ENCODE results near the gene TMEM87A.

The TMEM87A gene

GRCh38 chr15:42206406-42206805 lies 66.8 kb downstream of the TMEM87A start:
- no peak for DNase-seq (ENCODE audit: low read depth in 2 of 2)

DNA sequence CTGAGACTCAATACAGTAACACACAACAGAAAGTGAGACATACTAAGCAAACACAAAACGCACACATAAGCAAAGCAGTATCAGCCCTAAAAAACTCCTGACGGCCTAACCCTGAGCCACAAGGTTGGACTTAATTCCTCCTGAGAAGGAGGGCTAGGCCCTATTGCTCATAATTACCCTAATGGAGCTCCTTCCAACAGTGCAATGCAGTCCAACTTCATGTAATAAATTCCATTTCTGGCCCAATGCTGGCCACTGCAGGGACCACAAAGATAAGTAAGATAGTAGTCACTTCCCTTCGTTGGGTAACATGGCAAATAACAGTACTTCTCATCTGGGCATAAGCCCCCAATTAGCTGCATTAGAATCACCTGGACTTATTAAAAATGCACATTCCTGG lies 69.3 kb downstream of the TMEM87A start:
- no peak for DNase-seq (ENCODE audit: low read depth in 2 of 2)

DNA sequence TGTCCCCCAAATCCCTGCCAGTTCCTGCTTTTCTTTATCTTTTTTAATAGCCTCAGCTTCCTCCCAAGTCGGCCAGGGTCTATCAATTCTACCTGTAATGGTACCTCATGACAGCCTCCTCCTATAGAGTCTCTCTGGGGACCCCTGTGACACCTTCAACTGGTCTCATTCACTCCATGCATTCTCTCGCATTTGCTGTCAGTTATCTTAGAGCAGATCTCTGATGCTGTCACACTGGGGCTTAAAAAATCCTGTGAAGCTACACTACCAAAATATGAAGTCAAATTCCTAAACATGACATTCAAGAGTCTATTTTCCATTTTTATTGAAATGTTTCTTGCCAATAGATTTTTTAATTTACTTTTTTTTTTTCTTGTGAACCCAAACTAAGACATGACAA lies 70.6 kb downstream of the TMEM87A start:
- DNase-seq (ENCODE audit: low read depth in 2 of 2): no peak

GRCh38 chr15:42201801-42202200 lies 71.4 kb downstream of the TMEM87A start:
- DNase-seq (ENCODE audit: low read depth in 2 of 2): no peak

- no peak for DNase-seq (ENCODE audit: low read depth in 2 of 2)
These were observed 74.1 kb downstream of the TMEM87A start for GRCh38 chr15:42199126-42199525.

DNA sequence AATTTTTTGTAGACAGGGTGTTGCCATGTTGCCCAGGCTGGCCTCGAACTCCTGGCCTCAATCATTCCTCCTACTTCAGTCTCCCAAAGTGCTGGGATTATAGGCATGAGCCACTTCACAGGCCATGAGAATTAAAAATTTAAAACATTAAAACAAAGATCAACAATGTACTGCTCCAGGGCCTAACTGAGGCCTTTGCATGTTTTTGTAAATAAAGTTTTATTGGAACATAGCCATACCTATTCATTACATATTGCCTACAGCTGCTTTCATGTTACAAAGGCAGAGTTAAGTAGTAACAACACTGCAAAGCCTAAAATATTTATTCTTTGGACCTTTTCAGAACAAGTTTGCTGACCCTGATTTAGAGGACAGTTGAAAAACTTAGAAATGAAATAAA lies 74.7 kb downstream of the TMEM87A start:
- no peak for DNase-seq (ENCODE audit: low read depth in 2 of 2)

GRCh38 chr15:42194513-42194912 lies 78.7 kb downstream of the TMEM87A start:
- DNase-seq (ENCODE audit: low read depth in 2 of 2): no peak

GRCh38 chr15:42193383-42193782 lies 79.8 kb downstream of the TMEM87A start:
- DNase-seq (ENCODE audit: low read depth in 2 of 2): no peak

DNA sequence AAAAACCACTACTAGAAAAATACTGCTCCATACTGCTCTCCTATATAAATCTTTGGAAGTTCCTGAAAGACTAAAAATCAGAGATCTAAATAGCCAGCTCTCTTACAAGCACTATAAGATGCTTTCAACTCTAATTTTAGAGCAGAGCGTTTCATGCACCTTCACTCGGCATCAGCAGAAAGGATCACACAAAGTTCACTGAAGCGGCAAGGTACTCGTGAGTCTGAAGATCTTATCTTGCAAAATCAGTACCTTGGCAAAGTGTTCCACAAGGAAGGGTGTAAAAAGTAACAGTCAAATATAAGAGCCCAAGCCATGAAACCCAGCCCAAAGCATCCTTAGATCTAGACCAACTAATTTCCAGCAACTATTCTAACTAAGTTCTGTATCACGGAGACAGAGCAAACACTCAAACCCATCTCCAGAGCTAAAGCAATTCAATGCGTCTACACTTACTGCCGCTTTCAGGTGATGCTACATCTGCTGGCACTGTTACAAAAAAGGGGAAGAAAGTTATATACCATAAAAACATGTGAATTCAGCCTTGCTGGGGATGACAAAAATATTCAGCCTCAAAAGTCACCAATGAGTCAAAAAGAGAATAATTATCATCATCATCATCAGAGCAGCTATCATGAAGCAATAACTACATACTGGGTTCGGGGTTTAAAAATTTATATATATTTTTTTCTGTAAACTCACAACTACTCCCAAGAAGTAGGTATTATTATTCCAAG lies 81.5 kb downstream of the TMEM87A start:
- DNase-seq (ENCODE audit: low read depth in 2 of 2): no peak

DNA sequence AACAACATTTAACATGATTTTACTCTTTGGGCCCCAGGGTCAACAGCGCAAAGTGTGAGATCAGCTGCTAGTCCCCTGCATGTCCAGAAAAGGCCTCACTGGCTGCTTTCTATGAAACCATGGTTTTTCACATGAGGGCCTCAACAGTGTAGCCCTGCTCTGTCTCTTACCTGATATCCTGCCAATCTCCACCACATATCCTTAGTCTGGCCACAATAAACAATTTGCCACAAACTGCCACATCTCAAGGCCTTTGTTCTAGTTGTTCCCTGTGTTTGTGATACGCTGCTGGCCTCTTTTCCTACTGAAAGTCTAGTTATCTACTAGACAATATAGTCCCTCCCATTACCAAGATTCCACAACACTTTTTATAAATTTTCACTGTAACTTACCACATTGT lies 82.9 kb downstream of the TMEM87A start:
- no peak for DNase-seq (ENCODE audit: low read depth in 2 of 2)

DNA sequence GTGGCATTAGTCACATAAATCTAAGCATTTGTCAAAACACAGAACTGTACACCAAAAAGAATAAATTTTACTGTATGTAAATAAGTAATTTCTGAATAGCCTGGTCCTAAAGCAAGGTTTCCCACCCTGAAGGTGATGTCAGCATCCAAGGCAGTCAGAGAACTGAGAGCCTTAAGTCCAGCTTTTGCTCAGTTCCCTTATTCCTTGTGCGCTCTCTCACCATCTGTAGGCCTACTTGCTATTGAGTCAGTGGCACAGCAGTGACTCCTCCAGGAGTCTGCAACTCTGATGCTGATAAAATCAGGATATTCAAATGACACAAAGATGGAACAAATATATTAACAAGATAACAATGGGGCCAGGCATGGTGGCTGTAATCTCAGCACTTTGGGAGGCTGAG lies 87.4 kb downstream of the TMEM87A start:
- DNase-seq (ENCODE audit: low read depth in 2 of 2): no peak

DNA sequence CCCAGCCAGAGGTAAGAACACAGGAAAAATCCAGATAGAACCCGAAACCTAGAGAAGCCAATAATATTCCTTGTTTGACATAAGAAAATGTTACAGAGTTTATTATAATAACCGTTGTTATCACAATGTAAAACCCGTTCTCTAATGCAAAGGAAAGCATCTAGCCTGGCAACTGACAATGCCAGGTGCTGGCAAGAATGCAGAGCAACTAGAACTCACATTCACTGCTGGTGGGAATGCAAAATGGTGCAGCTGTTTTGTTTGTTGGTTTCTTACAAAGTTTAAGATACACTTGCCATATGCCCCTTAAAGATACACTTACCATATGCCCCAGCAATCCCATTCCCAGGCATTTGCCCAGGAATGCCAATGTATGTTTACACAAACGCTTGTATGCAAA lies 88.5 kb downstream of the TMEM87A start:
- no peak for DNase-seq (ENCODE audit: low read depth in 2 of 2)

- no peak for DNase-seq (ENCODE audit: low read depth in 2 of 2)
These were observed 88.9 kb downstream of the TMEM87A start for GRCh38 chr15:42184296-42184695.

- DNase-seq (ENCODE audit: low read depth in 2 of 2): no peak
These were observed 90.3 kb downstream of the TMEM87A start for GRCh38 chr15:42182961-42183360.

- DNase-seq (ENCODE audit: low read depth in 2 of 2): no peak
These were observed 90.8 kb downstream of the TMEM87A start for GRCh38 chr15:42182328-42182886.

GRCh38 chr15:42178056-42178455 lies 95.2 kb downstream of the TMEM87A start:
- DNase-seq (ENCODE audit: low read depth in 2 of 2): no peak

DNA sequence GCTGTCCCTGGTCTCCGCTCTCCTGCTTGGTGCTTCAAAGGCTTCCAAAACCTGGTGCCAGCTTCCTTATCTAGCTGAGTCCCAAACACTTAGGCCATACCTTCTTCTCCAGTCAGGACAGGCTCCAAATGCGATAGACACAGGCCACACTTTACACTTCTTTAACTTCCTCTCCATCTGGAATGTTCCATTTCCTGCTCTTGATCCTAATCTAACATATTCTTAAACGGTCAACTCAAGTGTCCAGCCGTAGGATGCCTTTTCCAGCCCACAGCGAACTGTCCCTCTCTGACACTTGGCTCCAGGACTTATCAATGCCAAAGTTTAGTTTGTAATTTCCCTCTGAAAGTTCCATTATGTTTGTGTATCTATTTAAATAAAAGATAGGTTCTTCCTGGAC lies 97.6 kb downstream of the TMEM87A start:
- DNase-seq (ENCODE audit: low read depth in 2 of 2): no peak

DNA sequence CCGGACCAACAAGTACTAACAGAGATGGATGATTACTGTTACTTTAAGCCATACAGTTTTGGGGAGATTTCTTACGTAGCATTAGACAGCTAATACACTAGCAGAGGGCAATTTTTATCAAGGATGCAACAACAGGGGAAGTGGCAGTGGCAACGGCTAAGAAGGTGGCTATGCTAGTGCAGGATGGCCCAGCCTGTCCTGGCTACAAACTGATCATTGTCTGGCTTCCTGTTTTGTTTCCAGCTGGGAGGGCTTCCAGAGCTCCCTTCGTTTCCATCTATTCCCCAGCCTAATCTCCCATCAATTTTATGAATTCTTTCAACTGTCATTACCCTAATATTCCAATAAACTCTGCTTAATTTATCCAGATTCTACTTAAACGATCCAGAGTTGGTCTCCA lies 100.8 kb downstream of the TMEM87A start:
- DNase-seq (ENCODE audit: low read depth in 2 of 2): no peak

- no peak for DNase-seq (ENCODE audit: low read depth in 2 of 2)
These were observed 101.4 kb downstream of the TMEM87A start for GRCh38 chr15:42171795-42172194.

DNA sequence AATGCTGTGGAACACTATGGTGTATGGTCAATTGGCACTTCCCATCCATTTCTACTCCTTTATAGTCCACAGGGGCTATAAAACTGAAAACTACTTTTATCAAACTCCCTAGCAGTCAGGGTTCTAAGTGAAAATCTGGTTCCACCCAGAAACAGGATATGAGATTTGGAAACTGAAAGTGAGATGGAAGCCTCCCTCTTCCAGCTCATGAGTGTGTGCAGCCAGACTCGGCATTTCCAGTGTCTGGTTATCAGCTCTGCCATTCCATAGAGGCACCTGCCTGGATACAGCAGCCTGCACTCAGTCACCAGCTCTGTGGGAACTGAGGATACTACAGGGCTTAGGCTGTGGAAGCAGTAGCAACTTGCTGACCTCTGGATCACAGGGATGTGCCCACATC lies 102.1 kb downstream of the TMEM87A start:
- no peak for DNase-seq (ENCODE audit: low read depth in 2 of 2)

DNA sequence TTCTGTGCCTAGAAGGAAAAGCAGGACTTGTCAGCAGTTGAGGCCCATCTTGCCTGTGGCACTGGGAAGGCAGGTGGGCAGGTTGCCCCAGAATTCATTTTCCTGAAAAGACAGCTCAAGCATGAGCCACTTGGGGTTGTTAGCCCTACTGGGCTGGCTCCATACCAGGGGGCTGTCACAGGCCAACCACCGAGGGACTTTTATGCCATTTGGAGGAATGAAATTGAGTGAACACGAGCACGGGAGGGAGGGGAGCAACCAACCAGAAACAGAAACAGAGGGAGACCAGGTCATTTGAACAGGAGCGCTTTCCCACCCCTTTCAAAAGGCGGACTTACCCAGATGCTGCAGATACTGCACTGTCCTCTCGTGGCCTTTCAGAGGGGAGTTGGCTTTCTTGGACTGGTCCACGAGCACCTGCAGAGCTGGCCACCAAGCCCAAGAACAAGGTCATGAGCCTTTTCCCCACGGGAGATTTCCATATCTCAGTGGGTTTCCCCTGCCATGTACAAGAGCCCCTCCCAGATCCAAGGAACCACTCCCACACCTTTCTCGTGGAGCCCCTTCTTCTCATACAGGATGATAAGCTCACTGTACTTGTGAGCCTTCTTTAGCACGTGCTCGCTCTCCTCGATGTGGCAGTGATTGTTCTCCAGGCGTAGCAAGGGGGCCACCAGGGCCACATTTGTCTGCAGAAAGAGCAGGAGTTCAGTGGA lies 106.8 kb downstream of the TMEM87A start:
- no peak for DNase-seq (ENCODE audit: low read depth in 2 of 2)

- DNase-seq (ENCODE audit: low read depth in 2 of 2): no peak
These were observed 108.1 kb downstream of the TMEM87A start for GRCh38 chr15:42165106-42165505.

GRCh38 chr15:42163947-42164550 lies 109.2 kb downstream of the TMEM87A start:
- DNase-seq (ENCODE audit: low read depth in 2 of 2): no peak

Data from stimulated activated CD4-positive, alpha-beta T cell treated with anti-CD3 and anti-CD28 coated beads, Interleukin-1b, Interleukin-23, amount 100 ng/mL, for 4 hours (primary cell).